ENCODE measurements around the gene ETV3L.

GRCh38 chr1:157119448-157119847 lies 19.8 kb upstream of the ETV3L start:
- TF ChIP-seq CTCF (IDR thresholded peaks at IDR 0.05) (no peak), POLR2A (IDR thresholded peaks at IDR 0.05) (no peak)

Data from body of pancreas (tissue), 4 donors.